HG03045 (cell line): ENCODE results near the gene RELN.
"Not testable (repeated sequence)": the region's sequence is repeated elsewhere in the genome, so short reads cannot be mapped to it uniquely, and the experiment has no call there.

Experiments used
- ATAC-seq: cut with Tn5 transposase; IDR thresholded peaks from one replicate; pipeline ENCODE4 v1.9.1; 2021; ENCODE audit warnings: mild to moderate bottlenecking, moderate library complexity; ENCODE audit not compliant: unreplicated experiment

RELN gene

DNA sequence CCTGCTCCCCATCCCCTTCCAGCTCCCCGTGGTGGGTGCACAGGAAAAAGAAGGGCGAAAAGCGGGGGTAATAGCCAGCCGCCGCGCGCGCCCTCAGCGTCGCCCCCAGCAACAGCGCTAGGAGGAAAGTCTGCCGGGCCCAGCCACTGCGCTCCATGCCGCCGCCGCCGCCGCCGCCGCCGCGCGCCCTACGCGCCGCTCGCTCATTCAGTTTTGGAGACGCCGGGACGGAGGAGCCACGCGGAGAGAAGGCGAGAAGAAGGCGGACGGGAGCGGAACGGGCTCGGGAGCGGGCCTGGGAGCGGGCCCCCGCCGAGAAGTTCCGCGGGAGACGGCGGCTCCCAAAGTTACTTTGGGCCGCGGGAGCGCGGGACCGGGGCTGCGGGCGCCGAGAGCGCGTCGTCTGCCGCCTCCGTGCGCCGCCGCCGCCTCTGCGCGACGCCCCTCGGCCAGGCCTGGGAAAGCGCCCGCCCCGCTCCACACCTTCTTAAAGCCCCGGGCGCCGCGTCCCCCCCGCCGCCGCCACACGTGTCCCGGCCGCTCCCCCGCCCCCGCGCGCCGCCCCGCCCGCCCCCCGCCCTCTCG lies at the start of gene RELN:
Gene RELN, minus strand, starts transcription at position 459 of the 585 bp plus-strand sequence. Its CDS starts 302 bp downstream, at position 157.
- no peak for ATAC-seq

GRCh38 chr7:104038136-104038535 lies 48.7 kb upstream of the RELN start:
- no peak for ATAC-seq

GRCh38 chr7:104036889-104037288 lies 47.4 kb upstream of the RELN start:
- ATAC-seq: not testable (repeated sequence)

DNA sequence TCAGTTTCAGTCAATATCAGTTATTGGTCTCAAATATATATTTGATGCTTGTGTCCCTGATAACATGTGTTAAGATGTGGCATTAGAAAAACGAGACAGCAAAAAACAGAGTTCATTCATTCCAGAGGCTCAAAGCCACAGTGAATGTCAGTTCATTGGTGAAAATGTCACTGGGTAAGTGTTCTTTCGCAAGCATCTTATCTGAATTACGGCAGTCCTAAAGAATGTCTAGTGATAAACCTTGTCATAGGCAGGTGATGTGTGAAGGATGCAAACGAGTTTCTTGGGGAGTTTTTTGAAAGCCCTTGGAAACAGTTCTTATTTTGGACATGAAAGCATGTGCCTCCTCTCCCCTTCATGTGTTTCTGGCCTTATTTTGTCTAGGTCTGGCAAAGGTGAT lies 45.9 kb upstream of the RELN start:
- no peak for ATAC-seq

- no peak for ATAC-seq
Measured at GRCh38 chr7:104034679-104035078, 45.2 kb upstream of the RELN start.

GRCh38 chr7:104033837-104034236 lies 44.4 kb upstream of the RELN start:
- ATAC-seq: no peak

DNA sequence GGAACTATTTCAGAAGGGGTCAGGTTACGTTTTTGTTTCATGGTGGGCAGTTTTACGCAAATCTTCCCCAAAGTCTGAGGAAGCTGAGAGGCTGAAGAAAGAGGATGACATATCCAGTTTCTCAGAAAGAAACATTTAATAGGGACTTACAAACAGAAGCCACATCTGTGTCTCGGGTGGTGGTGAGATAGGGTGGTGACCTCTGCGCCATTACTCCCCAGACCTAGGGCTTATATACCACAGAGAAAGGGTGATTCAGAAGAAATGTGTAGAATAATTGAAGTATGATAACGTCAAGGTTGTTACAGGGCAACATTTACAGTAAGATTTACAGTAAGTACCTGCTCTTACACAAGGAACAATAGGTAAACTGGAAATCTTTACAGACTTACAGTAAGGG lies 43.0 kb upstream of the RELN start:
- no peak for ATAC-seq

DNA sequence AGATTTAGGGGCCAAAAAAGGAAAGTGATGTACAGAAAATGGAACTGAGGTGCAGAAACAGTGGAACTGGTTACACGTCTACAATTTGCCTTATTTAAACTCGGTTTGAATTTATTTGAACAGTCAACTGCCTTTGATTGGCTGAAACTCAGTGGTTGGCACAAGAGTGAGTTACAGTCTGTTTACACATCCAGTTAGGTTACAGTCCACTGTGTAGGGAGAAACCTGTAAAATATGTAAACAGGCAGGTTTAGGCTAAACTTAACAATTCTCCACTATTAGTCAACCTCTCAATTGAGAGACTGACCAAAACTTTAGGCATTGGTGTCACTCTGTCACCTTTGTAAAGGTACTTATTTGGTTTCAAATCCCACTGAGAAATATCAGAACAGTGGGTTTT lies 40.3 kb upstream of the RELN start:
- no peak for ATAC-seq

DNA sequence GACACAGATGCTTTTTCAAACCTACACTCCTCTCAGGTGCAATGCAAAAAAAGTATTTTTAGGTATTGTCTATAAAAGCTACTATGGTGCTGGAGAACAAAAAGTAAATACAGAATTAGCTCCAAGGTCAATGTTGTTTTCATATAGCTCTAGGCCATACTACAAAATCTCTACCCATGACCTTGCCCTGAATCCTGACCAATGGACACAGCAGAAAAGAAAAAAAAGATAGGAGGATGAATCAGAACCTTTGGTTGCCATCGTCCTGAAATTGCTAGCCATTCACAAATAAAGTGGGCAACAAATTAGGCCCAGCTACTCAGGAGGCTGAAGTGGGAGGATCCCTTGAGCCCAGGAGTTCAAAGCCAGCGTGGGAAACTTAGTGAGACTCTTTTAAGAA lies 35.2 kb upstream of the RELN start:
- ATAC-seq: no peak

GRCh38 chr7:104023100-104023499 lies 33.6 kb upstream of the RELN start:
- ATAC-seq: no peak

- no peak for ATAC-seq
Measured at GRCh38 chr7:104018425-104018824, 29.0 kb upstream of the RELN start.

DNA sequence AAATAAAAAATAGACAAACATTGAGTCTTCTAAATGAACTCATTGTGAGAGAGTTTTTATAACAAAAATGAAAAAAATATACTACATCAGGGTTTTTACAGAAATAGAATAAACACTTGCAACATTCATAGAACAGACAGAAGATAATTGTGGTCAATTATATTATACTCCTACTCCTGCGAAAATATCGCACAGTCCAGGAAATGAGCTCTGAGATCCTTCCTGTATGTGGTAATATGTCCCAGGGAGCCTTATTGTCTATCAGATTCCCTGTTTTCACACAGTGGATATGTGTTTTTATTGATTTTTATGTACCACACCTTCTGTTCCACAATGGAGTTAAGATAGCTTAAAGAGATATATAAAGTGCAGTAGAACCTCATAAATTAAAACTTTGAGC lies 27.5 kb upstream of the RELN start:
- ATAC-seq: no peak

DNA sequence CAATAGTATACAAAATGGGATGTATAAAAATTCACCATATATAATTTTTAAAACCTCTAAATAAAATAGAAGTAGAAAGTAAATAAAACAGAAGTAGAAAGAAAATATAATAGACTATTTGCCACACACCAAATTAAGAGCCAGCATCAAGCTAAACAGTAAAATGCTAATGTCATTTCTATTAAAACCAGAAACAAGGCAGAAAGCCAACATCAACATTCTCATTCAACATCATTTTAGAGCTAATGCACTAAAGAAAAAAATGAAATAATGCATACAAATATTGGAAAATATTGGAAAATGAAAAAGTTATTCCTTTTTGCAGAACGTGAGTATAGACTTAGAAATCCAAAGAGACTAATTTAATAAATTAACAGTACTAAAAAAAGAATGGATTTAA lies 23.4 kb upstream of the RELN start:
- ATAC-seq: no peak

DNA sequence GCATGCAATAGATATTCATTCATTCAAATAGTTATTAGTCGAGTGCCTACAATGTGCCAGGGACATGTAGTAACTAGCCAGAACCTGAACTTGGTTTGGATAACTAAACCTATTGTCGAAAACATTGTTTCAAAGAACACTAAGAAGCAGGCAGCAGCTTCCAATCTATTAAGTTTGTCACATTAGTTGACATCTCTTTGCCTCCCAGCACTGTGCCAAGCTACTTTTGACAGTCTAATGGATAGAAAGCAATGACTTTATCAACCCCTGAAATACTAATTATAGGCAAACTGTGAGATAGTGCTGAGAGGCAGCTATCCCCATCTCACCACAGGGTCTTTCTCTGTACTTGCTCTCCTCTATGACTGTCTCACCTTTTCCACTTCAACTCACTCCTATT lies 22.4 kb upstream of the RELN start:
- no peak for ATAC-seq

DNA sequence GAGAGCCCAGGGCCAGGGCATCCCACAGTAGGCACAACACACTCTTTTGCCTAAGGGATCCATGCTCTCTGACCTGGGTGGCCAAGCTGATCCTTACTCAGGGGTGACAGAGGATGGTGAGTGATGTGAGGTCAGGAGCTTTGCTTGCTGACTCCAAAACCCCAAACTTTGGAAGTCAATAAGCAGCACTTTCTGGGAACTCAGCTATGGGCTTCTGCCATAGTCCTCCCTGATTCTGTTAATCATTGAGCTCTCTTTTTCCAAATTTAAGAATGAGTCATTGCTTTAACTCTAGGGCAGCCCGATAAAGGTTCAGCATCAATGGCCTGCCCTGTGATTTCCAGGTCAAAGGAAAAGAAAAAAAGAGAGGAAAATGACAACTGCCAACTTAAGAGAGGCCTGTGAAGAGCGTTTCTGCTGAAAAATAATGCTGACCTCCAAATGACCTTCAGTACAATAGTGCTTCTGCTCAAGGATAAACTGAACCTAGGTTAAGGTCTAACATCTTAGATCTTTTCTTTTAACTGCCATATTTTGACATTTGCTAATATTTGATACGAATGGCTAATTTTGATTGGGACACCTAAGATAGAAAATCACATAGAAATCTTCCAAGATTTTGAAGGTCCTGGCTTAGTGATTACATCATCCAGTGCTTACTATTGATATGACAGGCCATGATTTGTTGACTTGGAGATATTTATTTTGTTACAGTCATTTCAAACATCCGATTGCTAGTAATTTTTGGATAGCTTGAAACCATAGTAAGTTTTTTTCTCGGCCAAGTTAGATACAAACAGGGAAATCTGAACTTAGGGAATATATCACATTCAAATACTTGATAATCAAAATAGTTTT lies 20.8 kb upstream of the RELN start:
- ATAC-seq: no peak

- no peak for ATAC-seq
Measured at GRCh38 chr7:104008107-104008506, 18.6 kb upstream of the RELN start.

- ATAC-seq: no peak
Measured at GRCh38 chr7:104007614-104008013, 18.2 kb upstream of the RELN start.

DNA sequence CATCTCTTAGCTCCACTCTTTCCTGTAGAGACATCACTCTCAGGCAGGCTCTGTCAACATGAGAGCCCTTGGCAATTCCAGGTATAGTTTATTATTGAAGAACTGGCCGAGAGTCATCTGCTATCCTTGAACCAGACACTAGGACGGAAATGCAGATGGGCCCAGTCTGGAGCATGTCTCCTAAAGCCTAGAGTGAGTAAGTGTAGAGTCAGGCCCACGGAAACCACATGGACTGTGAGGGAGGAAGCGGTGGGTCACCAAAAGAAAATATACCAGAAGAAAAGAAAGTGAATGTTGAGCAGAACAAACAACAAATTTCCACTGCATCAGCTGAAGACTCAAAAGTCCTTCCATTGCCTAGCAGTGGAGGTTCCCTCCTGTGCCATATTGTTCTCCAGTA lies 15.7 kb upstream of the RELN start:
- no peak for ATAC-seq

- no peak for ATAC-seq
Measured at GRCh38 chr7:103996639-103997038, 7.2 kb upstream of the RELN start.

DNA sequence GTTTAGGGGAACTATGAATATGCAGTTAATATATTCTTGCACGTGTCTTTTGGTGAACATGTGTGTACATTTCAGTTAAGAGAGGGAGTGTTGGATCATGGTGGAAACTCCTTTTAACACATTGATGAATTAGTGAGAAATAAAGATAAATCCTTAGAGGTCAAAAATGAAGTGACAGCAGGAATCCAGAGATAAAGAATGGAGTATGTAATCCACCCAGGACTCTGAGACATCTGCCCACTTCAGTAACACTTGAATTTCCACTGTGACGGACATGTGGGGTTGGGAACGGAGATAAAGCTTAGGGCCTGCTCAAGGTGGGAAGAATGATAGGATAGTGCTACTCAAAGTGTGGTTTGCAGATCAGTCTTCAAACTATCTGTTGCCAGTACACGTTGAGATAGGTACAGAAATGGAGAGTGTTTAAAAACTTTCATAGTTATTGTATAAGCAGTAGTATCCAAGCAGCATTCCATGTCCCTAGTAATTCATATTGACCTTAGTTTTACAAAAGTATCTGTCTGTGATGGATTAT lies 6.6 kb upstream of the RELN start:
- no peak for ATAC-seq

GRCh38 chr7:103995554-103995953 lies 6.1 kb upstream of the RELN start:
- no peak for ATAC-seq

DNA sequence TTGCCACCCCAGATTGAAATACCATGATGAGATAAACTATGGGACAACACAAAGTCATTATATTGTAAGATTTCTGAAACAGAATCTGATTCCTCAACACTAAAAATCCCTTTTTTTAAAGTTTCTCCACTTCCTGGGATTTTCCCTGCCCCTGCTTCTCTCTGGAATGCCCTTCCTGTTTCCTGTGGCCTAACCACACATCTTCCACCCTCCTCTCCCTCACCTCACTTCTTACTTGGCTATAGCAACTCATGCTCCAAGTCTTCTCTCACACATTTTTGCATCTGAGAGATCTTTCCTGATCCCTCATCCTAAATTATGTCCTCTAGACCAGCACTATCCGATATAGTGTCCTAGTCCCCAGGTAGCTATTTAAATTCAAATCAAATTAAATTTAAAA lies 4.1 kb upstream of the RELN start:
- ATAC-seq: no peak
